Activated CD8-positive, alpha-beta memory T cell treated with anti-CD3 and anti-CD28 coated beads, Interleukin-2, amount 50 U/mL, for 24 hours (primary cell): ENCODE data around the gene ALAS1.

Experiments
- DNase-seq: peaks from one replicate; pipeline ENCODE4 v3.0.0-alpha.2; 2020; ENCODE audit errors: extremely low read depth

The ALAS1 gene

DNA sequence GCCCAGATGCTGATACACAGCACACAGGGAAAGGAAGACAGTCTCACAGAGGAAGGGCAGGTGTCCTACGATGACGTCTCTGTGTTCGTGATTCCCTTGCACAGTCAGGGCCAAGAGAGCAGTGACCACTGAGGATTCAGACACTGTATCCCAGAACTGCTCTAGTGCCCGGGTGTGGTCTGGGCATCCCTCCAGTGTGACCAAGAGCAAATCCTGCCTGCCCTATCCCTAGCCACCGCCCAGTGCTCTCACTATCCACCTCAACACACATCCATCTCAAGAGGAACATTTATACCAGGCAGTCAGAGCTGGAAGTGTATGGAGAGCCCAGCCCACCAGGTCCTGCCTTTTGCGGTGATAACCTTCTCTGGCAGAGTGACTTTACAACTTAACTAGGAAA, 51.7 kb downstream of the ALAS1 start:
- DNase-seq, result no peak

DNA sequence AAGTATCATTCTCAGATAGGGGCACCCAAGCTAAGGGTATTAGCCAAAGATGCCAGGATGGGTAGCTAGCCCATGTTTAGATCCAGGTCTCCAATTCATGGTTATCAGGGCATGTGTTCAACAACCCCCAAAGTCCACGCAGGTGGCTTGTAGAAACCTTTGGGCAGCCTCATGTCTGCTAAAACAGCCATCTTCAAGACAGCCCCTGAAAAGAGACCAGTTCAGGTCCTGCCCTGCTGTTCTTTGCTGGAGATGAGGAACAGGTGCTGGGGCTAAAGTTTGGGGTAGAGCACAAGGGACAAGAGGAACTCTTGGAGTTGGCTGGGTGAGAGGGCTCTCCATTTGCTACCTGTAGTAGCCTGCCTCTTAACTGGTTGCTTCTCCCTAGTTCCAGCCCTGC, 52.2 kb downstream of the ALAS1 start:
- no peak for DNase-seq

DNA sequence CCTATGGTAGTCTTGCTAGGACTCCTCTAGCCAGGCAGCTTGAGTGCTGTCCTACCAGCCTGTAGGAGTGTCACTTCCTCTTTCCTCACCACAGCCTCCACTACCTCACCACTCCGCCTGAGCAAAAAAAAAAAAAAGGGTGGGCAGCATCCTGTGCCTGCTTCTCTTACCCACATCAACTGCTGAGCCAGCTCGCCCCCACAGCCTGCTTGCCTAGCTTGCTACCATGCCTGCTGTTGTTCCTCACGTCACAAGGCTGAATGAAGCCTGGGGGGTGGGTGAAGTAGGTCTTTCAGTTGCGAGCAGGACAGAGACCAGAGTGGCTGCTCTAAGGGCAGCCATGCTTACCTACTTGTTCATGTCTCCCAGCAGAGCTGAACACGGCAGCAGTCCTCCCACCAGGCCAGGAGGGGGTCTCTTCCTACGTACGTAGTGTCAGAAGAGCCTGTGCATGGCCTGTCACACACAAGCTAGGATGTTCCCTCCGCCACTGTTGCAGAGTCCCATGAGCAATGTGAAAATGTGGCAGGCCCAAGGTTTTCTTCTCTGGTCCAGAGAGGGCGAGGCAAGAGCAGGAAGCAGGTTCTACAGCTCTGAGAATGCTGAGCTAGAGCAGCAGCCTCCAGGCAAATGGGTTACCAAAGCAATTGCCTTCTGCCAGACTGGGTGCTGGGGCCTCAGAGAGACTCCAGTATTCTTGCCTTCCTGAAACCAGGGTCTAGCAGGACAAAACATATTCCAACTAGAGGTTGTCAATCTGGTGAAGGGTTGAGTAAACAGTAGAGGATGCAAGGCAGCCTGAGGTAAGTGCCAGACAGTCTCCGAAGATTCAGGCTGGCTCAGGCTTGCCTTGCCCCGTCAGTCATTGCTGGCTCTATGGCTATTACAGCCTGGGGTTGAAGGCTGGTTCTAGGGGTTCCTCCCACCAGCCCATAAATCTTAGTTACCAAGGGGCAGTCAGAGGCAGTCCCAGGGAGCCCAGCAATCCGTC, 55.6 kb downstream of the ALAS1 start:
- DNase-seq, result no peak

DNA sequence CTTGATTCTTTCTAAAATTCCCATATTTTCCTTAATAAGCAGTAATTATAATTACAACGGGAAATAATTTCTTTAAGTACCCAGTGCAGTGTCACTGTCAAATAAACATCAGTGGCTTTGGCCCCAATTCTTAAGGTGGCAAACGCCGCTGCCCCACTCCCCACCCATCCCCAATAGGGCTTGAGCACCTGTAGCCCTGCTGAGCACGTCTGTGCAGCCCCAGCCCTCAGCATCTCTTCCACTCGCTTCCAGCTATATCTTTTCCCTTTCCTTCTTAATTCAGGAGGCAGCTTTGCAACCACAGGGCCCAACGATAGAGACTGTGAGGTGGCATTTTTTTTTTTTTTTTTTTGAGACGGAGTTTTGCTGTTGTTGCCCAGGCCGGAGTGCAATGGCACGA, 56.6 kb downstream of the ALAS1 start:
- no peak for DNase-seq

DNA sequence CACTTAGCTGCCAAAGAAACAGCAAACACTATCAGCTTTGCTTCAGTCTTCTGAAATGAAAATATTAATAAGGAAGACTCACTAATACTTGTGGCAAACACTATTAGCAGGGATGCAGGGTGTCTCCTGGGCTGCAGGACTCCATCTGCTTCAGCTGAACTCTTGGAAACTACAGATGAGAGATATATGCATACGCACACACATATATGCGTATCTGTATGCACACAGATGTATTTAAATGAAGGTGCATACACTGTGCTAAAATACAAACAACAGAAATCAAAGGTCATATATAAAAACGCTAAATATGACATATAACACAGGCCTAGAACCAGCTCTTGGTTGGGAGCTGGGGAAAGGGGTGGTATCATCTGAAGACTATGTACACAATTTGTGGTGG, 58.2 kb downstream of the ALAS1 start:
- DNase-seq, result no peak

DNA sequence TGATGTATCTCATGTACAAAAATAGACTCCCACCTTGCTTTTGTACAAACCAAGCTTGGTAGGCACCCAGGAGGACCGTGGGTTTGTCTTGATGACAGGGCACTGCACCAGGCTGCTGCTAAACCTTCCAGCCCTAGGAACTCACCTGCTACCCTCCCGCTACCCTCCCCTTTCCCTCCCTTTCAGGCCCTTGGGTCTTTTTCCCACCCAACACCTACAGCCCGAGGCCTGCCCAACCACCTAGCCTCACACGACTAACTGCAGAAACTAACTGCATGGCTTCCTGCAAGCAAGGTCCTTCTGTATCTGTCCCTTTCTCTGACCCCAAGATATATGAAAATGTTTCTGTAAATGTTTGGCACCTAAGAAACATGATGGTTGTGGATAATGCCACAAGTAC, 58.7 kb downstream of the ALAS1 start:
- no peak for DNase-seq

DNA sequence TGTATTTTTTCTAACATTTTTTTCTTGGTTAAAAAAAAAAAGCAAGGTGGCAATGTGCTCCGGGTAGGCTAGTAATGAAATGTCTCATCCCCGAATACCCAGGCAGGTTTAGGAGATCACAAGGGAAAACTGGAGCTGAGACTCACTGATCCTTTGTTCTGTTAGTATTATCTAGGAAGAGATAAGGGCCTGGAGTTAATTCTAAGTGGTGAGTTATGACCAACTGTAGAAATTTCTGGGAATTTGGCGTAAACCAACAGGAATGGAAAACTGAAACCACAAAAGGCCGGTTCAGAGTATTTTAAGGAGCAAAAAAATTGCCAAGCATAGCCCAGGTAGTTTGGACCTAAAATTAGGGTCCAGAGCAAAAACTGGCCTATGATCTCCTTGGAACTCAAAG, 60.0 kb downstream of the ALAS1 start:
- DNase-seq, result no peak

DNA sequence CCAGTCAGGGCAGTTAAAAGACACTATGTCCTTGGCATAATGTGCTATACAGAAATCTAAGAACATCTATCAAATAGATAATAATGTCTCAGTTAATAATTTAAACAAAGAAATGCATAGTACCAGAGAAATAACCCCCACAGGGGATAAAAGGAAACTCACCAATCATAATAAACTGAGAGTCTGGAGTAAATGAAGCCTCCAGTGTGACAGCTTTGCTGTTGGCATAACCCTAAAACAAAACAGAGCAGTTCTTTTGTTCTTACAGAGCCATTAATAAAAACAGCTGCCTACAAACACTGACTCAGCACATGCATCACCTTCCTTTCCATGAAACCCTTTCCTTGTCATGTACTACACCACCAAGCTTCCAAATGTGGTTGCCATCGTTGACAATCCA, 61.1 kb downstream of the ALAS1 start:
- DNase-seq, result no peak

DNA sequence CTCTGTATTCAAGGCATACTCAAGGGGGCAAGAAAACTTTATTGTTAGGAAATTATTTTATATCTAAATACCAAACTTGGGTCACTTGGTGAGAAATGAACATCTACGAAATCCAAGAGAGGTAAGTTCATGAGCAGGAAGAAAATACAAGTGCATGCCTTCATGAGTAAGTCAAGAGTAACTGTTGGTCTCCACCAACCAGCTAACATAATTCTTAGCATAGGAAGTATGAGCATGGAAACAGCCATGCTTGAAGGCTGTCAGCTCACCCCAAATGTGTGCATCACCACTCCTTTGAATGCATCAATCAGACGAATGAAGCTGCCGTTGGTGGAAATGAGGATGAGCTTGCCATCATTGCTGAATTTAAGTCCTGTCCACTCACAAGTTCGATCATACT, 61.5 kb downstream of the ALAS1 start:
- DNase-seq, result no peak

DNA sequence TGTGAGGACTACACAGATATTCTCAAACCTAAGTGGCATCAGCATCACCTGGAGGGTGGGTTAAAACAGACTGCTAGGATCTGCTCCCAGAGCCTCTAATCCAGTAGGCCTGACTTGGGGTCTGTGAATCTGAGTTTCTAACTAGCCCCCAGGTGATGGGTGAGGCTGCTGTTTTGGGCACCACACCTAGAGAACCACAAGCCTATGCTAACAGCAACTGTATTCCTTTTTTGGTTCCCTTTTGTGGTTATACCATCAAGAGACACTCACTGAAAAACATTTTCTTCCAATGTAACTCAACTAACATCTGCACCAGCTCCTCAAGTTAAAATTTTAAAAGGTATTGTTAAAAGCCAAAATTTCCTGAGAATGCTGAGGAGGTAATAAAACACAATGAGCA, 64.5 kb downstream of the ALAS1 start:
- no peak for DNase-seq
